ENCODE results near the gene CSNK1D.
A peak's percentile ranks its signal among the peaks of the same experiment; 100 is the strongest.

The CSNK1D gene

DNA sequence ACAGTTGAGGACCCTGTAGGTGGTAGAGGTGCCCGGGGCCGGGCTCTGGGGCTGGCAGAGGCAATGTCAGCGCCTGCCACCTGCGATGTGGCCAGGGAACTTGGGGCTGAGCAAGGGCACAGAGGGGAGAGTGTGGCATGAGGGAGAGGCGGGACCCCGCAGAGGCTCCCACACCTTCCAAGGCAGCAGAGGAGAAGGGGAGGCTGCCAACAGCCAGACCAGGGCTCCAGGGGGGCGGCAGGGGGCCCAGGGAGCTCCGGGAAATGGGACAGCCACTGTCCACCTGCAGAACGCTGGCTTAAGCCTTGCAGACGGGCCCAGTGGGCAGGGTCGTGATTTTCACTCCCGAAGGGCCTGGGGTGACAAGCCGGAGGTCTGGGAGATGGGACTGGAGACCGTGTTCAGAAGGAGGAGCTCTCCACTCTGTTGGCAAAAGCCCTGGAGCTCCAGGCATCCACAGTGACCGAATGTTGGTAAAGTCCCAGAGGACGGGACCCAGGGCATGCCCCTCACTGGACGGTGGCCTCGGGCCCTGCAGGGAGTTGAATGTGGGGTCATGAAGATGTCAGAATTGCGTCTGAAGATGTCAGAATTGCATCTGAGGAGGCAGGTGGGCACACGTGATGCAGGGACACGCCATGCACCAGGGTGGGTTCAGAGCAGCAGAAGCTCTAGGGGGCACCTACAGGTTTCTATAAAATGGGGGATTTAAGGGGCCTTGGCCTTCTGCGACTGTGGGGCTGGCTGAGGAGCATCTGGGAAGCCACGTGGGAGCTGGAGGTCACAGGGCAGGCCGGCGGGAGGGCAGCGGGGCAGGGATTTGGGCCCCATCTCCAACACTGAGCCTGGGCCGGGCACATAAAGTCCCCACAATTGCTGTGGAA is 25.3 kb upstream of the CSNK1D start:
- Histone ChIP-seq H3K36me3 (ENCODE audit: insufficient read depth, low read length) (no peaks in the 10 kb centered on the region), H4K20me1 (ENCODE audit: insufficient read depth, low read length) (no peaks in the 10 kb centered on the region), H3K9me3 (ENCODE audit: insufficient read depth, low read length, severe bottlenecking) (no peaks in the 10 kb centered on the region), H2AFZ (ENCODE audit: low read depth, low read length) (peak overlapping the region; percentile 66), H3K27me3 (ENCODE audit: insufficient read depth, low read length, poor library complexity) (no peaks in the 10 kb centered on the region), H3K9ac (ENCODE audit: low read depth, low read length) (peak overlapping the region; percentile 76), H3K4me1 (ENCODE audit: insufficient read depth, low read length) (peaks cover 93% of the 10 kb centered on the region), H3K4me2 (ENCODE audit: insufficient read depth, low read length) (peak overlapping the region; percentile 88), H3K27ac (ENCODE audit: low read length) (peak overlapping the region; percentile 99), H3K79me2 (ENCODE audit: insufficient read depth, low read length) (peaks cover 8% of the 10 kb centered on the region; the same call in 1 of the 2 replicates), H3K4me3 (ENCODE audit: low read depth in 1 of 2, low read length in 2 of 2) (peak overlapping the region; percentile 16 to 62; a peak in 3 of 4 replicates)
- peak; percentile 4 for ATAC-seq (ENCODE audit: insufficient read depth, low read depth)
- TF ChIP-seq, protein P1, sequence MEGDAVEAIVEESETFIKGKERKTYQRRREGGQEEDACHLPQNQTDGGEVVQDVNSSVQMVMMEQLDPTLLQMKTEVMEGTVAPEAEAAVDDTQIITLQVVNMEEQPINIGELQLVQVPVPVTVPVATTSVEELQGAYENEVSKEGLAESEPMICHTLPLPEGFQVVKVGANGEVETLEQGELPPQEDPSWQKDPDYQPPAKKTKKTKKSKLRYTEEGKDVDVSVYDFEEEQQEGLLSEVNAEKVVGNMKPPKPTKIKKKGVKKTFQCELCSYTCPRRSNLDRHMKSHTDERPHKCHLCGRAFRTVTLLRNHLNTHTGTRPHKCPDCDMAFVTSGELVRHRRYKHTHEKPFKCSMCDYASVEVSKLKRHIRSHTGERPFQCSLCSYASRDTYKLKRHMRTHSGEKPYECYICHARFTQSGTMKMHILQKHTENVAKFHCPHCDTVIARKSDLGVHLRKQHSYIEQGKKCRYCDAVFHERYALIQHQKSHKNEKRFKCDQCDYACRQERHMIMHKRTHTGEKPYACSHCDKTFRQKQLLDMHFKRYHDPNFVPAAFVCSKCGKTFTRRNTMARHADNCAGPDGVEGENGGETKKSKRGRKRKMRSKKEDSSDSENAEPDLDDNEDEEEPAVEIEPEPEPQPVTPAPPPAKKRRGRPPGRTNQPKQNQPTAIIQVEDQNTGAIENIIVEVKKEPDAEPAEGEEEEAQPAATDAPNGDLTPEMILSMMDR (IDR thresholded peaks at IDR 0.05; ENCODE audit: borderline replicate concordance, extremely low read depth, low read length, poor library complexity, severe bottlenecking), result no peak
- no peak for TF ChIP-seq EZH2 (IDR thresholded peaks at IDR 0.05; ENCODE audit: borderline replicate concordance, low read depth, low read length, severe bottlenecking)
- peak; percentile 49 for DNase-seq

DNA sequence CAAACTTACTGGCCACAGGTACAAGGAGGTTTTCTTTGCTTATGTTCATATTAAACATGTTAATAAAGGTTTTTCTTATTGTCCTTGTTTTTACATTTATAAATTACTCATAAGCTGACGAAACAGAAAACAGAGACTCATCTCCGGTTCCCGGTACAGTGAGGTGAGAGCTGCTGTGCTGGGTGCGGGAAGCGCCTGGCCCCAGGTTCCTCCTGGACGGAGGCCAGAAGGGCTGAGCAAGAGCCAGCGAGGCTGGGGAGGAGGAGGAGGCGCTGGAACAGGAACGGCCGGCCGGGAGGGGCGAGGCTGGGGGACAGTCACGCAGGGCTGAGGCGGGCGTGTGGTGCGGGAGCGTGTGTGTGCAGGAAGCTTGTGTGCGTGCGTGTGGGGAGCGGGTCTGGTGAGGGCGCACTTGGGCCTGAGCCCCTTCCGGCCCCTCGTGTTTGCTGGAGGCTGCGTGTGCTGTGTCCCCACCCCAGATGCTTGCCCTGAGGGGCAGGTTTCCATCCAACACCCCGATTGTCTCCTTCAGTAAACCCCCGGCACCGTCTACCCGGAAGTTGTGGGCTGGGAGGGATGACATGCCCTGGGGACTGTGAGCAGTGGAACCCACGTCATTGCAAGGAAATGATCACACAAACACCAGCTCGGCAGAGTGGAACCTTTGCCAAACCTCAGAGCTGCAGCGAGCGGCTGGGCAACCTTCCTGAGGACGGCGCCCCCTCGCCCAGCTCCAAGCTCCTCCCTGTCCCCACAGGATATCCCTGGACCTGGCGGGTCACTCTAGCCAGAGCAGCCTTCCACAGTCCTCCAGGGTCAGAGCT is 24.4 kb upstream of the CSNK1D start:
- Histone ChIP-seq H3K79me2 (ENCODE audit: insufficient read depth, low read length) (peaks cover 8% of the 10 kb centered on the region), H3K27ac (ENCODE audit: low read length) (peak overlapping the region; percentile 99), H3K9ac (ENCODE audit: low read depth, low read length) (peak overlapping the region; percentile 76), H3K4me3 (ENCODE audit: low read depth in 1 of 2, low read length in 2 of 2) (peak overlapping the region; percentile 16 to 62; a peak in 3 of 4 replicates), H4K20me1 (ENCODE audit: insufficient read depth, low read length) (no peaks in the 10 kb centered on the region), H3K9me3 (ENCODE audit: insufficient read depth, low read length, severe bottlenecking) (no peaks in the 10 kb centered on the region), H3K4me2 (ENCODE audit: insufficient read depth, low read length) (peak overlapping the region; percentile 88), H3K36me3 (ENCODE audit: insufficient read depth, low read length) (no peaks in the 10 kb centered on the region), H3K4me1 (ENCODE audit: insufficient read depth, low read length) (peaks cover 89% of the 10 kb centered on the region), H3K27me3 (ENCODE audit: insufficient read depth, low read length, poor library complexity) (no peaks in the 10 kb centered on the region), H2AFZ (ENCODE audit: low read depth, low read length) (peak overlapping the region; percentile 66)
- peak; percentile 94 for DNase-seq
- peak; percentile 55 for ATAC-seq (ENCODE audit: insufficient read depth, low read depth)
- TF ChIP-seq, protein P1 (IDR thresholded peaks at IDR 0.05; ENCODE audit: borderline replicate concordance, extremely low read depth, low read length, poor library complexity, severe bottlenecking), result no peak
- no peak for TF ChIP-seq EZH2 (IDR thresholded peaks at IDR 0.05; ENCODE audit: borderline replicate concordance, low read depth, low read length, severe bottlenecking)

DNA sequence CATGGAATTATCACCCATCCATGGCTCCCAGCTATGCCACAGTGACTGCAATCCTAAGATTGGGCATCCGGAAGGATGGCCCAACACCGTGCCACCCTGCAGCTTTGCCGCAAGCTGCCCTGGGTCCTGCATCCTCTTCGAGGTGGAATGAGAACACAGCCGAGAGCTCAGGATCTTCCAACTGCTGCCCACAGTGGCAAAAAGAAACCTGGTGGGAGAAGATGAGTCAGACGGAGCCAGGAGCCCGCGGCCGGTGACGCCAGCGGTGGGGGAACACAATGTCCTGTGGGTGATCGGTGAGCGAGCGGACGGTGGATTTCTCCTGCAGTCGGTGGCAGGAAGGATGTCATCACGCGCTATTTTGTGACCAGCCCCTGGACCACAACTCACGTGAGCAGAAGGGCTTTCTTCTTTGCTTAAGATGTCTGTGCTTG is 23.8 kb upstream of the CSNK1D start:
- Histone ChIP-seq H3K36me3 (ENCODE audit: insufficient read depth, low read length) (no peaks in the 10 kb centered on the region), H3K27me3 (ENCODE audit: insufficient read depth, low read length, poor library complexity) (no peaks in the 10 kb centered on the region), H2AFZ (ENCODE audit: low read depth, low read length) (peak overlapping the region; percentile 66), H3K4me1 (ENCODE audit: insufficient read depth, low read length) (peaks cover 83% of the 10 kb centered on the region), H4K20me1 (ENCODE audit: insufficient read depth, low read length) (no peaks in the 10 kb centered on the region), H3K79me2 (ENCODE audit: insufficient read depth, low read length) (peaks cover 10% of the 10 kb centered on the region), H3K9ac (ENCODE audit: low read depth, low read length) (peak overlapping the region; percentile 76), H3K4me3 (ENCODE audit: low read depth in 1 of 2, low read length in 2 of 2) (peak overlapping the region; percentile 13 to 62; a peak in 3 of 4 replicates), H3K9me3 (ENCODE audit: insufficient read depth, low read length, severe bottlenecking) (no peaks in the 10 kb centered on the region), H3K4me2 (ENCODE audit: insufficient read depth, low read length) (peak overlapping the region; percentile 88), H3K27ac (ENCODE audit: low read length) (peak overlapping the region; percentile 99)
- no peak for ATAC-seq (ENCODE audit: insufficient read depth, low read depth)
- peak; percentile 69 for DNase-seq
- TF ChIP-seq, protein P1 (IDR thresholded peaks at IDR 0.05; ENCODE audit: borderline replicate concordance, extremely low read depth, low read length, poor library complexity, severe bottlenecking), result no peak
- no peak for TF ChIP-seq EZH2 (IDR thresholded peaks at IDR 0.05; ENCODE audit: borderline replicate concordance, low read depth, low read length, severe bottlenecking)
